ENCODE data around the gene ELOA.

GRCh38 chr1:23793018-23793781, 49.9 kb downstream of the ELOA start:
- no peak for TF ChIP-seq SIN3A (IDR thresholded peaks at IDR 0.05; ENCODE audit: borderline replicate concordance, insufficient read depth, low read length)
- TF ChIP-seq REST (IDR thresholded peaks at IDR 0.05; ENCODE audit: insufficient read depth in 1 of 2, low read depth in 2 of 2, low read length in 2 of 2), result no peak

All from PFSK-1 (cell line).